K562 (cell line): ENCODE data around the gene TCF12. TPM values are rescaled to one million over a fixed set of nuclear protein-coding genes. Genes with fewer than 3 reads are reported as not detected.

Source experiments
- ARNT ChIP-seq, 2 experiments: fragments of 450-650 bp; IDR thresholded peaks; 2 replicates each; pipeline ENCODE4 v1.6.1; 2016; ENCODE audit warnings: mild to moderate bottlenecking in 1 of 2
- CGGBP1 ChIP-seq: fragments of 250-450 bp; sonication (Bioruptor Pico); IDR thresholded peaks from 2 replicates; pipeline ENCODE4 v1.9.0; 2021; ENCODE audit warnings: mild to moderate bottlenecking
- CHD1 ChIP-seq: fragments of 200-600 bp; sonication (generic); IDR thresholded peaks from one replicate; pipeline ENCODE4 v1.6.1; 2012; ENCODE audit warnings: mild to moderate bottlenecking, moderate library complexity, low read length, inconsistent platforms
- CTCF ChIP-seq, 3 experiments: IDR thresholded peaks in 2 of 3; conservative IDR thresholded peaks in 1 of 3; 2 replicates each; pipeline ENCODE4 v1.5.1; 2011 to 2012; ENCODE audit warnings: low read length in 3 of 3, mild to moderate bottlenecking in 3 of 3, control low read depth in 2 of 3, improper control_type of control experiment in 1 of 3, inconsistent platforms in 1 of 3, low read depth in 1 of 3, mixed read lengths in 1 of 3, moderate library complexity in 1 of 3; ENCODE audit not compliant: insufficient read depth in 2 of 3
- HDAC2 ChIP-seq: fragments of 450-650 bp; IDR thresholded peaks from 2 replicates; pipeline ENCODE4 v1.6.1; 2016; ENCODE audit warnings: mild to moderate bottlenecking
- KDM5B ChIP-seq: fragments of 200-600 bp; sonication (generic); IDR thresholded peaks from 2 replicates; pipeline ENCODE4 v1.6.1; 2012; ENCODE audit warnings: low read depth, mild to moderate bottlenecking, moderate library complexity, low read length, control low read depth, inconsistent platforms; ENCODE audit not compliant: insufficient replicate concordance
- MED1 ChIP-seq: sonication (generic); formaldehyde crosslinking; IDR thresholded peaks from 2 replicates; pipeline ENCODE4 v1.8.1; 2023; ENCODE audit warnings: missing genetic modification reagents, borderline replicate concordance
- MIER1 ChIP-seq: fragments of 450-650 bp; IDR thresholded peaks from 2 replicates; pipeline ENCODE4 v1.6.1; 2016; ENCODE audit warnings: antibody characterized with exemption, mild to moderate bottlenecking, low read depth
- MLX ChIP-seq, 2 experiments: fragments of 450-650 bp in 1 of 2; sonication (generic) in 1 of 2; formaldehyde crosslinking; conservative IDR thresholded peaks; 2 replicates each; pipeline versions ENCODE4 v1.4.0 to v1.8.1; 2020 to 2022; ENCODE audit warnings: mild to moderate bottlenecking in 1 of 2, missing genetic modification reagents in 1 of 2
- NR4A1 ChIP-seq, 2 experiments: fragments of 250-450 bp in 1 of 2; fragments of 450-650 bp in 1 of 2; sonication (Bioruptor Pico) in 1 of 2; IDR thresholded peaks; 2 replicates each; pipeline versions ENCODE4 v1.4.0 to v1.6.1; 2016 to 2020; ENCODE audit warnings: mild to moderate bottlenecking in 2 of 2, missing compliant biosample characterization in 1 of 2, missing genetic modification characterization in 1 of 2, moderate library complexity in 1 of 2
- TAF9B ChIP-seq: fragments of 450-650 bp; IDR thresholded peaks from 2 replicates; pipeline ENCODE4 v1.6.1; 2018; ENCODE audit warnings: mild to moderate bottlenecking; ENCODE audit not compliant: partially characterized antibody
- TCF3 ChIP-seq: sonication (generic); formaldehyde crosslinking; IDR thresholded peaks from 2 replicates; pipeline ENCODE4 v1.4.0; 2020; ENCODE audit warnings: mild to moderate bottlenecking, missing genetic modification reagents
- UBTF ChIP-seq, 2 experiments: IDR thresholded peaks; 2 replicates each; pipeline ENCODE4 v1.6.1; 2012; ENCODE audit warnings: improper control_type of control experiment in 2 of 2, low read depth in 2 of 2, low read length in 2 of 2, borderline replicate concordance in 1 of 2
- YBX1 ChIP-seq: fragments of 450-650 bp; IDR thresholded peaks from 2 replicates; pipeline ENCODE4 v1.7.1; 2016; ENCODE audit warnings: mild to moderate bottlenecking
- polyA plus RNA-seq, 8 experiments: library from polyadenylated mRNA; depleted of rRNA in 4 of 8; stranded (reverse) in 5 of 8; unstranded in 3 of 8; fragments of >200 nt; fragmentation: Nextera tagmentation in 2 of 8; fragmentation: Illumina TruSeq in 1 of 8; extraction: Ambion mirVana in 2 of 8; extraction: Trizol in 1 of 8; gene quantifications; 2 replicates each; pipeline versions ENCODE4 v1.2.1 to v1.2.3, GENCODE V29; 2011 to 2014; ENCODE audit warnings: inconsistent platforms in 1 of 8, missing spikeins in 1 of 8
- total RNA-seq, 7 experiments: library from RNA; depleted of rRNA in 6 of 7; stranded (reverse); fragments of >200 nt in 6 of 7; fragmentation: Illumina TruSeq in 2 of 7; extraction: Trizol in 2 of 7; gene quantifications; 2 replicates each; pipeline versions ENCODE4 v1.2.1 to v1.2.3, GENCODE V29; 2011 to 2021; ENCODE audit warnings: low replicate concordance in 1 of 7
- TF ChIP-seq, protein P1 (sequence below): sonication (generic); formaldehyde crosslinking; IDR thresholded peaks from 2 replicates; pipeline ENCODE4 v1.8.1; 2023; ENCODE audit warnings: mild to moderate bottlenecking, missing genetic modification reagents

Gene TCF12
- total and polyA plus RNA-seq, 9 of the 15 experiments (the other 6 are each of a cell fraction or from before 2014, with no cell fraction given): 10.5 to 132 (median 52.9) TPM

DNA sequence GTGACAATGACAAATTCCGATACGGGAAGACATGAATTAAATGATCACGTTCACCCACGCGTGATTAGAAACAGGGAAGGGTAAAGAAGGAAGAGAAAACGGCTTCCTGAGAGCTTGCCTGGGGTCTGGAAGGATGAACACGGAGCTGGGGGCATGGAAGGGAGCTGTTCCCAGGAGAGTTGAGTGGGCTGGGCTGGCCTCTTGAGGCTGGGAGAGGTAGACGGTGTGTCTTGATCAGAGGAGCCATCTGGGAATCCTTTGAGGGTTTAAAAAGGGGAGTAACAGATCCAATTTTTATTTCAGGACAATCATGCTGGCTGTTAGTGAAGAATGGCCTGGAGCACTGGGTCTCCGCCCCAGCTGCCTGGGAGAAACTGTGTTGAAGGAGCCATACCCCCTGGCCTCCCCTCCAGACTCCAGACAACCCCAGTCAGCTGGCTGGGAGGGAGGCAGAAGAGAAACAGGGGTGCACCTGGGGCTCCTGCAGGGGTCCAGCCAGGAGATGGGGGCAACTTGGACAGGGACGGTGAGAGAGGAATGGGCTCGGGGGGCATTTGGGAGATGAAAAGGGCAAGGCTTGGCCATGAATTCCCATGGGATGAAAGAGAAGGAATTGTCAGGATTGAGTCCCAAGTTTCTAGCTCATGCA lies 404.3 kb downstream of the TCF12 start (continued):
- 0 out of 4 replicates have a peak, but pooled peaks of 1 of the 2 experiments have one; percentile 23 for TF ChIP-seq UBTF (IDR thresholded peaks at IDR 0.05; ENCODE audit: borderline replicate concordance in 1 of 2, low read depth in 2 of 2, low read length in 2 of 2)
- TF ChIP-seq HDAC2: no peak
- TF ChIP-seq NR4A1 (CRISPR knock-in tag; IDR thresholded peaks at IDR 0.05): no peak
- no peak for TF ChIP-seq NR4A1 (tag; IDR thresholded peaks at IDR 0.05)
- no peak for TF ChIP-seq CTCF (IDR thresholded peaks at IDR 0.05 in 2 of 3, conservative IDR thresholded peaks at IDR 0.05 in 1 of 3; ENCODE audit: insufficient read depth in 2 of 3, low read depth in 1 of 3, low read length in 3 of 3)
- TF ChIP-seq CGGBP1: no peak
- peak in 1 of 2 experiments; percentile 47; a peak in 2 of 4 replicates for TF ChIP-seq ARNT (IDR thresholded peaks at IDR 0.05)
- TF ChIP-seq, protein P1, sequence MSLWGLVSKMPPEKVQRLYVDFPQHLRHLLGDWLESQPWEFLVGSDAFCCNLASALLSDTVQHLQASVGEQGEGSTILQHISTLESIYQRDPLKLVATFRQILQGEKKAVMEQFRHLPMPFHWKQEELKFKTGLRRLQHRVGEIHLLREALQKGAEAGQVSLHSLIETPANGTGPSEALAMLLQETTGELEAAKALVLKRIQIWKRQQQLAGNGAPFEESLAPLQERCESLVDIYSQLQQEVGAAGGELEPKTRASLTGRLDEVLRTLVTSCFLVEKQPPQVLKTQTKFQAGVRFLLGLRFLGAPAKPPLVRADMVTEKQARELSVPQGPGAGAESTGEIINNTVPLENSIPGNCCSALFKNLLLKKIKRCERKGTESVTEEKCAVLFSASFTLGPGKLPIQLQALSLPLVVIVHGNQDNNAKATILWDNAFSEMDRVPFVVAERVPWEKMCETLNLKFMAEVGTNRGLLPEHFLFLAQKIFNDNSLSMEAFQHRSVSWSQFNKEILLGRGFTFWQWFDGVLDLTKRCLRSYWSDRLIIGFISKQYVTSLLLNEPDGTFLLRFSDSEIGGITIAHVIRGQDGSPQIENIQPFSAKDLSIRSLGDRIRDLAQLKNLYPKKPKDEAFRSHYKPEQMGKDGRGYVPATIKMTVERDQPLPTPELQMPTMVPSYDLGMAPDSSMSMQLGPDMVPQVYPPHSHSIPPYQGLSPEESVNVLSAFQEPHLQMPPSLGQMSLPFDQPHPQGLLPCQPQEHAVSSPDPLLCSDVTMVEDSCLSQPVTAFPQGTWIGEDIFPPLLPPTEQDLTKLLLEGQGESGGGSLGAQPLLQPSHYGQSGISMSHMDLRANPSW: 0 out of 2 replicates have a peak, but pooled peaks have one; percentile 4
- TF ChIP-seq KDM5B: peak; percentile 49
- TF ChIP-seq TCF3 (CRISPR knock-in tag): no peak
- TF ChIP-seq YBX1: no peak
- TF ChIP-seq MED1: no peak
- TF ChIP-seq MIER1: peak; percentile 32; the same call in 1 of the 2 replicates
- TF ChIP-seq CHD1: peak; percentile 32
- TF ChIP-seq MLX (CRISPR knock-in tag; conservative IDR thresholded peaks at IDR 0.05): 0 out of 4 replicates have a peak, but pooled peaks of 1 of the 2 experiments have one; percentile 20
- no peak for TF ChIP-seq TAF9B
